ENCODE measurements around the gene LRRC3.

Gene LRRC3

DNA sequence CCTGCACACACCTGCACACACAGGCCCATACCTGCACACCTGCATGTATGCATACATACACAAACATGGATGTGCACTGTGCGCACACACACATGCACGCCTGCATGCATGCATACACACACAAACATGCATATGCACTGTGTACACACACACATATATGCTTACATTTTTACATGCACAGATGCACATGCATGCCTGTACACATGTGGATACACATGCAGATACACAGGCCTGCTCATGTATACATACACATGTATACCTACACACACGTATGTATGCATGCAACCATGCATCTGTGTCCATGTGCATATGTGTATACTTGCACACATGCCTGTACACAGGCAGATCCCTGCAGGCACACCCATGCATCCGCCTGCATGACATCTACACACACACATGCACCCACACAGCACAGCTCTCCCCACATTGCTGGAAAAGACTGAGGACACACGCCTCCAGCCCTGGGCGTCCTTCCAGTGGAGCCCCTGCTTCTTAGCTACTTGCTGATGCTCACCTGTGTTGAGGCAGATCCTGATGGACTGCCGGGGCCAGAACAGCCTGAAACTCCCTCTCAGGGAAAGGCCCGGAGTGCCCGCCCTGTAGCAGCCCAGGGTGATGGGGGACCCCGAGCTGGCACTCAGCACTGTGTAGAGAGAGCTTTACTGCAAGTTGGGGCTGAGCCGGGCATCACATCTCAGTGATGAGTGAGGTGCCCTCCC is 56.1 kb downstream of the LRRC3 start:
- DNase-seq (ENCODE audit: low spot score) = no peak

Small RNA genes within 50 kb of the gene (small RNA-seq; reads per million reads assigned to genes)
- 0 reads per million in 2 experiments for gene RF00285
